Stimulated activated CD8-positive, alpha-beta memory T cell treated with anti-CD3 and anti-CD28 coated beads, Interleukin-7, amount 100 ng/mL, for 24 hours (primary cell): ENCODE results near the gene PER2.
A peak's percentile ranks its signal among the peaks of the same experiment; 100 is the strongest.

Experiments
- DNase-seq: peaks from one replicate; pipeline ENCODE4 v3.0.0-alpha.2; 2020; ENCODE audit warnings: low read depth

The PER2 gene

GRCh38 chr2:238243496-238244076 lies 44.8 kb downstream of the PER2 start:
- DNase-seq = no peak

GRCh38 chr2:238242731-238243495 lies 45.5 kb downstream of the PER2 start:
- no peak for DNase-seq

- DNase-seq = no peak
Measured at GRCh38 chr2:238241970-238242369, 46.4 kb downstream of the PER2 start.

- no peak for DNase-seq
Measured at GRCh38 chr2:238240757-238241711, 47.4 kb downstream of the PER2 start.

GRCh38 chr2:238239863-238240756 lies 48.3 kb downstream of the PER2 start, which contains the start of gene HES6:
Gene HES6, minus strand, starts transcription at chr2:238240038. Its CDS starts 133 bp downstream, at chr2:238239905.
- DNase-seq = peak; percentile 59

- DNase-seq = no peak
Measured at GRCh38 chr2:238239543-238239862, 48.9 kb downstream of the PER2 start.

- no peak for DNase-seq
Measured at GRCh38 chr2:238238766-238239542, 49.5 kb downstream of the PER2 start.

GRCh38 chr2:238238311-238238765 lies 50.1 kb downstream of the PER2 start:
- no peak for DNase-seq

GRCh38 chr2:238237431-238238135 lies 50.8 kb downstream of the PER2 start:
- DNase-seq = no peak

- DNase-seq = no peak
Measured at GRCh38 chr2:238236571-238236970, 51.8 kb downstream of the PER2 start.

GRCh38 chr2:238235856-238236255 lies 52.6 kb downstream of the PER2 start:
- DNase-seq = no peak

GRCh38 chr2:238235331-238235732 lies 53.1 kb downstream of the PER2 start:
- no peak for DNase-seq

- no peak for DNase-seq
Measured at GRCh38 chr2:238233625-238234024, 54.8 kb downstream of the PER2 start.

GRCh38 chr2:238231809-238232208 lies 56.6 kb downstream of the PER2 start:
- no peak for DNase-seq

- peak; percentile 50 for DNase-seq
Measured at GRCh38 chr2:238231251-238231793, 57.1 kb downstream of the PER2 start.

- no peak for DNase-seq
Measured at GRCh38 chr2:238230699-238231098, 57.7 kb downstream of the PER2 start.

GRCh38 chr2:238228700-238229099 lies 59.7 kb downstream of the PER2 start:
- DNase-seq = no peak

GRCh38 chr2:238227587-238228032 lies 60.8 kb downstream of the PER2 start:
- DNase-seq = no peak

- no peak for DNase-seq
Measured at GRCh38 chr2:238226698-238227586, 61.5 kb downstream of the PER2 start.
